Trophoblast cell (in vitro differentiated cells and primary cell): Measurements from ENCODE around the gene MEG3.

Experiments used
- DNase-seq, 2 donors: peaks; one replicate each; pipeline ENCODE4 v3.0.0-alpha.2; 2016
- H2AFZ ChIP-seq: 2 replicates; pipeline ENCODE4 v1.6.1; 2013; ENCODE audit warnings: low read length, moderate library complexity, mild to moderate bottlenecking; ENCODE audit not compliant: insufficient read depth, poor library complexity
- H2AK5ac ChIP-seq: 2 replicates; pipeline ENCODE4 v1.6.1; 2013; ENCODE audit warnings: mild to moderate bottlenecking, low read length
- H2BK120ac ChIP-seq: 2 replicates; pipeline ENCODE4 v1.6.1; 2013; ENCODE audit warnings: low read length, mild to moderate bottlenecking, moderate library complexity; ENCODE audit not compliant: insufficient read depth, poor library complexity
- H2BK12ac ChIP-seq: 2 replicates; pipeline ENCODE4 v1.6.1; 2013; ENCODE audit warnings: mild to moderate bottlenecking, low read length, moderate library complexity
- H2BK5ac ChIP-seq: 2 replicates; pipeline ENCODE4 v1.6.1; 2013; ENCODE audit warnings: low read length, low read depth, moderate library complexity, mild to moderate bottlenecking; ENCODE audit not compliant: poor library complexity
- H3K14ac ChIP-seq: 2 replicates; pipeline ENCODE4 v1.6.1; 2013; ENCODE audit warnings: mild to moderate bottlenecking, low read length
- H3K18ac ChIP-seq: 2 replicates; pipeline ENCODE4 v1.6.1; 2013; ENCODE audit warnings: mild to moderate bottlenecking, low read length
- H3K23ac ChIP-seq: 2 replicates; pipeline ENCODE4 v1.6.1; 2013; ENCODE audit warnings: low read length
- H3K27ac ChIP-seq: 2 replicates; pipeline ENCODE4 v1.5.1; 2013; ENCODE audit warnings: low read depth, mild to moderate bottlenecking, inconsistent platforms, low read length, moderate library complexity
- H3K27me3 ChIP-seq: 2 replicates; pipeline ENCODE4 v1.6.1; 2013; ENCODE audit warnings: inconsistent platforms, mild to moderate bottlenecking, low read length, moderate library complexity; ENCODE audit not compliant: insufficient read depth
- H3K36me3 ChIP-seq, 2 experiments: 1 replicate in 1 of 2; 2 replicates in 1 of 2; pipeline ENCODE4 v1.6.1; 2013; ENCODE audit warnings: low read length in 2 of 2, mild to moderate bottlenecking in 2 of 2, moderate library complexity in 1 of 2; ENCODE audit not compliant: insufficient read depth in 2 of 2, control insufficient read depth in 1 of 2
- H3K4ac ChIP-seq: 2 replicates; pipeline ENCODE4 v1.6.1; 2013; ENCODE audit warnings: low read depth, mild to moderate bottlenecking, low read length, moderate library complexity
- H3K4me1 ChIP-seq, 2 experiments: 1 replicate in 1 of 2; 2 replicates in 1 of 2; pipeline ENCODE4 v1.6.1; 2013; ENCODE audit warnings: low read length in 2 of 2, mild to moderate bottlenecking in 2 of 2, moderate library complexity in 1 of 2; ENCODE audit not compliant: insufficient read depth in 2 of 2, control insufficient read depth in 1 of 2
- H3K4me2 ChIP-seq: 2 replicates; pipeline ENCODE4 v1.6.1; 2013; ENCODE audit warnings: inconsistent platforms, mild to moderate bottlenecking, low read length, moderate library complexity
- H3K4me3 ChIP-seq: 2 replicates; pipeline ENCODE4 v1.5.1; 2013; ENCODE audit warnings: mild to moderate bottlenecking, low read depth, low read length, inconsistent platforms
- H3K79me1 ChIP-seq: one replicate; pipeline ENCODE4 v1.6.1; 2013; ENCODE audit warnings: low read length
- H3K79me2 ChIP-seq: 2 replicates; pipeline ENCODE4 v1.6.1; 2013; ENCODE audit warnings: low read length, mild to moderate bottlenecking; ENCODE audit not compliant: control insufficient read depth, insufficient read depth, poor library complexity
- H3K9ac ChIP-seq: 2 replicates; pipeline ENCODE4 v1.6.1; 2013; ENCODE audit warnings: mild to moderate bottlenecking, low read length
- H3K9me3 ChIP-seq: 2 replicates; pipeline ENCODE4 v1.6.1; 2013; ENCODE audit warnings: low read depth, mild to moderate bottlenecking, control low read depth, inconsistent platforms, low read length; ENCODE audit not compliant: insufficient read depth
- H4K12ac ChIP-seq: 2 replicates; pipeline ENCODE4 v1.6.1; 2013; ENCODE audit warnings: low read depth, mild to moderate bottlenecking, low read length, moderate library complexity
- H4K8ac ChIP-seq: 2 replicates; pipeline ENCODE4 v1.6.1; 2013; ENCODE audit warnings: low read depth, mild to moderate bottlenecking, low read length, moderate library complexity
- H4K91ac ChIP-seq: one replicate; pipeline ENCODE4 v1.6.1; 2013; ENCODE audit warnings: low read depth, mild to moderate bottlenecking, low read length, moderate library complexity
- WGBS: extraction: QIAGEN DNeasy Blood & Tissue Kit; methylation state at CpG from one replicate; pipeline ENCODE4 v1.1.7; 2013; ENCODE audit warnings: missing lambda C conversion rate; ENCODE audit not compliant: insufficient read length, insufficient coverage; ENCODE audit errors: extremely low coverage; 5-methylcytosine and 5-hydroxymethylcytosine counted together

Gene MEG3

GRCh38 chr14:100873096-100873482, 47.2 kb downstream of the MEG3 start:
- Histone ChIP-seq H4K8ac (no peak overlapping the region), H2BK5ac (no peak overlapping the region), H2BK12ac (no peak overlapping the region), H3K36me3 (no peaks in the 10 kb centered on the region), H3K79me2 (no peaks in the 10 kb centered on the region), H3K4me2 (no peak overlapping the region), H3K79me1 (no peaks in the 10 kb centered on the region), H4K12ac (no peak overlapping the region), H2AFZ (no peak overlapping the region), H3K14ac (no peak overlapping the region), H4K91ac (no peak overlapping the region), H3K27ac (no peak overlapping the region), H3K9me3 (peaks cover 14% of the 10 kb centered on the region), H3K9ac (no peak overlapping the region), H3K23ac (no peak overlapping the region), H3K27me3 (no peaks in the 10 kb centered on the region), H3K4ac (no peak overlapping the region), H2AK5ac (no peak overlapping the region), H3K4me3 (no peak overlapping the region), H2BK120ac (no peak overlapping the region), H3K18ac (no peak overlapping the region), H3K4me1 (no peaks in the 10 kb centered on the region)
- no peak for DNase-seq
- no CpG with 5 or more reads among the region's 3 CpGs for WGBS

- Histone ChIP-seq H3K18ac (no peak overlapping the region), H3K27ac (no peak overlapping the region), H3K9me3 (peaks cover 14% of the 10 kb centered on the region), H4K8ac (no peak overlapping the region), H3K4me3 (peak overlapping the region; percentile 10), H2BK12ac (no peak overlapping the region), H2AK5ac (no peak overlapping the region), H2BK120ac (no peak overlapping the region), H3K4me1 (no peaks in the 10 kb centered on the region), H3K79me2 (no peaks in the 10 kb centered on the region), H3K79me1 (no peaks in the 10 kb centered on the region), H3K4ac (no peak overlapping the region), H3K36me3 (no peaks in the 10 kb centered on the region), H2AFZ (no peak overlapping the region), H2BK5ac (no peak overlapping the region), H4K91ac (no peak overlapping the region), H3K9ac (no peak overlapping the region), H3K4me2 (no peak overlapping the region), H4K12ac (no peak overlapping the region), H3K14ac (no peak overlapping the region), H3K27me3 (no peaks in the 10 kb centered on the region), H3K23ac (no peak overlapping the region)
- WGBS = no CpG with 5 or more reads among the region's 4 CpGs
- DNase-seq = no peak
Measured at GRCh38 chr14:100874051-100874410, 48.1 kb downstream of the MEG3 start.

GRCh38 chr14:100874411-100875091, 48.6 kb downstream of the MEG3 start:
- no peak overlapping the region for H3K4ac ChIP-seq
- H2AFZ ChIP-seq = no peak overlapping the region
- no peak overlapping the region for H2BK120ac ChIP-seq
- H4K8ac ChIP-seq = no peak overlapping the region
- peaks cover 14% of the 10 kb centered on the region for H3K9me3 ChIP-seq
- WGBS = no CpG with 5 or more reads among the region's 21 CpGs
- H3K23ac ChIP-seq = no peak overlapping the region
- H4K12ac ChIP-seq = no peak overlapping the region
- H3K14ac ChIP-seq = no peak overlapping the region
- H3K36me3 ChIP-seq = no peaks in the 10 kb centered on the region
- DNase-seq = no peak
- no peaks in the 10 kb centered on the region for H3K27me3 ChIP-seq
- no peak overlapping the region for H2AK5ac ChIP-seq
- no peak overlapping the region for H3K4me2 ChIP-seq
- H3K9ac ChIP-seq = no peak overlapping the region
- H4K91ac ChIP-seq = no peak overlapping the region
- H2BK12ac ChIP-seq = no peak overlapping the region
- H3K18ac ChIP-seq = no peak overlapping the region
- H3K4me3 ChIP-seq = peak overlapping the region; percentile 10
- no peak overlapping the region for H2BK5ac ChIP-seq
- H3K4me1 ChIP-seq = no peaks in the 10 kb centered on the region
- no peak overlapping the region for H3K27ac ChIP-seq
- H3K79me2 ChIP-seq = no peaks in the 10 kb centered on the region
- no peaks in the 10 kb centered on the region for H3K79me1 ChIP-seq

GRCh38 chr14:100875126-100875525, 49.2 kb downstream of the MEG3 start:
- WGBS = no CpG with 5 or more reads among the region's 6 CpGs
- Histone ChIP-seq H2BK120ac (no peak overlapping the region), H3K4ac (no peak overlapping the region), H4K12ac (no peak overlapping the region), H2AK5ac (no peak overlapping the region), H3K27ac (no peak overlapping the region), H3K4me3 (no peak overlapping the region), H3K18ac (no peak overlapping the region), H3K79me2 (no peaks in the 10 kb centered on the region), H3K27me3 (no peaks in the 10 kb centered on the region), H3K4me2 (no peak overlapping the region), H3K79me1 (no peaks in the 10 kb centered on the region), H4K91ac (no peak overlapping the region), H3K23ac (no peak overlapping the region), H3K36me3 (no peaks in the 10 kb centered on the region), H2BK5ac (no peak overlapping the region), H3K4me1 (no peaks in the 10 kb centered on the region), H2AFZ (no peak overlapping the region), H3K9ac (no peak overlapping the region), H3K9me3 (peaks cover 14% of the 10 kb centered on the region), H2BK12ac (no peak overlapping the region), H4K8ac (no peak overlapping the region), H3K14ac (no peak overlapping the region)
- no peak for DNase-seq
